OCI-LY1 (cell line): Measurements from ENCODE around the gene MDM1.

ENCODE experiments used
- H2AFZ ChIP-seq: fragments of 200-600 bp; sonication (generic), shearing (Covaris generic); 2 replicates; pipeline ENCODE4 v1.6.0; 2014; ENCODE audit warnings: antibody characterized with exemption, mild to moderate bottlenecking, low read length
- H3F3A ChIP-seq: fragments of 200-600 bp; sonication (generic), shearing (Covaris generic); 2 replicates; pipeline ENCODE4 v1.6.0; 2014; ENCODE audit warnings: mild to moderate bottlenecking, antibody characterized with exemption, low read length, moderate library complexity; ENCODE audit not compliant: insufficient read depth
- H3K27ac ChIP-seq: fragments of 200-600 bp; sonication (generic); 2 replicates; pipeline ENCODE4 v1.5.1; 2014; ENCODE audit warnings: low read length, mixed run types, mild to moderate bottlenecking, low read depth; ENCODE audit not compliant: poor library complexity, severe bottlenecking
- H3K27me3 ChIP-seq: fragments of 200-600 bp; sonication (generic); 2 replicates; pipeline ENCODE4 v1.6.0; 2014; ENCODE audit warnings: antibody characterized with exemption, mild to moderate bottlenecking, low read length, moderate library complexity; ENCODE audit not compliant: insufficient read depth
- H3K36me3 ChIP-seq: fragments of 200-600 bp; sonication (generic); 2 replicates; pipeline ENCODE4 v1.6.1; 2014; ENCODE audit warnings: mild to moderate bottlenecking, antibody characterized with exemption, low read length, moderate library complexity, mixed read lengths; ENCODE audit not compliant: insufficient read depth
- H3K4me1 ChIP-seq: fragments of 200-600 bp; sonication (generic); 2 replicates; pipeline ENCODE4 v1.5.1; 2014; ENCODE audit warnings: mild to moderate bottlenecking, low read length, moderate library complexity; ENCODE audit not compliant: insufficient read depth, severe bottlenecking
- H3K4me2 ChIP-seq: fragments of 200-600 bp; sonication (generic), shearing (Covaris generic); 2 replicates; pipeline ENCODE4 v1.6.1; 2014; ENCODE audit warnings: low read length
- H3K4me3 ChIP-seq: fragments of 200-600 bp; sonication (generic); 2 replicates; pipeline ENCODE4 v1.5.1; 2014; ENCODE audit warnings: low read length, low read depth, mild to moderate bottlenecking, mixed read lengths; ENCODE audit not compliant: poor library complexity, severe bottlenecking
- H3K79me2 ChIP-seq: fragments of 200-600 bp; shearing (Covaris generic); 2 replicates; pipeline ENCODE4 v1.6.1; 2016; ENCODE audit warnings: mixed run types, low read length, mixed read lengths; ENCODE audit not compliant: insufficient read depth
- H3K9ac ChIP-seq: fragments of 200-600 bp; sonication (generic), shearing (Covaris generic); 2 replicates; pipeline ENCODE4 v1.6.1; 2014; ENCODE audit warnings: mild to moderate bottlenecking, low read length, mixed read lengths
- H3K9me2 ChIP-seq: fragments of 200-600 bp; sonication (generic), shearing (Covaris generic); 2 replicates; pipeline ENCODE4 v1.6.1; 2014; ENCODE audit warnings: low read depth, mild to moderate bottlenecking, low read length, mixed read lengths
- H3K9me3 ChIP-seq: fragments of 200-600 bp; shearing (Covaris generic); 2 replicates; pipeline ENCODE4 v1.6.1; 2014; ENCODE audit warnings: low read length, mixed read lengths
- H4K20me1 ChIP-seq: fragments of 200-600 bp; sonication (generic), shearing (Covaris generic); 2 replicates; pipeline ENCODE4 v1.6.0; 2016; ENCODE audit warnings: mild to moderate bottlenecking, low read length; ENCODE audit not compliant: insufficient read depth
- CTCF ChIP-seq: fragments of 200-600 bp; sonication (generic), shearing (Covaris generic); IDR thresholded peaks from 2 replicates; pipeline ENCODE4 v1.5.1; 2017; ENCODE audit warnings: mild to moderate bottlenecking, antibody characterized with exemption, low read length, moderate library complexity, mixed read lengths
- EZH2 ChIP-seq: fragments of 200-600 bp; sonication (generic), shearing (Covaris generic); IDR thresholded peaks from 2 replicates; pipeline ENCODE4 v1.8.0; 2017; ENCODE audit warnings: borderline replicate concordance, mixed run types, mild to moderate bottlenecking, antibody characterized with exemption, low read length, moderate library complexity, mixed read lengths

The MDM1 gene

GRCh38 chr12:68270358-68270757 is 61.8 kb downstream of the MDM1 start:
- no peaks in the 10 kb centered on the region for H3K9me3 ChIP-seq
- no peaks in the 10 kb centered on the region for H4K20me1 ChIP-seq
- H2AFZ ChIP-seq: no peak overlapping the region
- H3K4me3 ChIP-seq: no peak overlapping the region
- no peak overlapping the region for H3K4me2 ChIP-seq
- no peaks in the 10 kb centered on the region for H3K36me3 ChIP-seq
- no peaks in the 10 kb centered on the region for H3K79me2 ChIP-seq
- H3K27me3 ChIP-seq: no peaks in the 10 kb centered on the region
- H3K9ac ChIP-seq: no peak overlapping the region
- H3F3A ChIP-seq: no peaks in the 10 kb centered on the region
- H3K27ac ChIP-seq: no peak overlapping the region
- H3K9me2 ChIP-seq: no peaks in the 10 kb centered on the region
- TF ChIP-seq EZH2 (no peak), CTCF (no peak)
- H3K4me1 ChIP-seq: no peaks in the 10 kb centered on the region

- H3K79me2 ChIP-seq: no peaks in the 10 kb centered on the region
- no peaks in the 10 kb centered on the region for H3K4me1 ChIP-seq
- H3K27me3 ChIP-seq: no peaks in the 10 kb centered on the region
- no peak overlapping the region for H3K27ac ChIP-seq
- no peaks in the 10 kb centered on the region for H3K36me3 ChIP-seq
- H4K20me1 ChIP-seq: no peaks in the 10 kb centered on the region
- H3K4me3 ChIP-seq: no peak overlapping the region
- no peak overlapping the region for H2AFZ ChIP-seq
- TF ChIP-seq CTCF (no peak), EZH2 (no peak)
- no peak overlapping the region for H3K4me2 ChIP-seq
- no peaks in the 10 kb centered on the region for H3K9me2 ChIP-seq
- H3K9me3 ChIP-seq: no peaks in the 10 kb centered on the region
- H3K9ac ChIP-seq: no peak overlapping the region
- H3F3A ChIP-seq: no peaks in the 10 kb centered on the region
Measured at GRCh38 chr12:68269779-68270178, 62.4 kb downstream of the MDM1 start.

GRCh38 chr12:68268967-68269366 is 63.2 kb downstream of the MDM1 start:
- no peaks in the 10 kb centered on the region for H3K79me2 ChIP-seq
- H3K4me3 ChIP-seq: no peak overlapping the region
- H3K36me3 ChIP-seq: no peaks in the 10 kb centered on the region
- no peaks in the 10 kb centered on the region for H3K4me1 ChIP-seq
- H3K9ac ChIP-seq: no peak overlapping the region
- no peaks in the 10 kb centered on the region for H3K9me3 ChIP-seq
- no peak overlapping the region for H2AFZ ChIP-seq
- H4K20me1 ChIP-seq: no peaks in the 10 kb centered on the region
- H3F3A ChIP-seq: no peaks in the 10 kb centered on the region
- H3K27me3 ChIP-seq: no peaks in the 10 kb centered on the region
- H3K9me2 ChIP-seq: no peaks in the 10 kb centered on the region
- no peak overlapping the region for H3K4me2 ChIP-seq
- no peak overlapping the region for H3K27ac ChIP-seq
- TF ChIP-seq EZH2: no peak
- no peak for TF ChIP-seq CTCF
